ENCODE results near the gene TDO2.
"Not testable (repeated sequence)": the region's sequence is repeated elsewhere in the genome, so short reads cannot be mapped to it uniquely, and the experiment has no call there.

TDO2 gene

GRCh38 chr4:155903453-155903852 is at the start of gene TDO2:
Gene TDO2, plus strand, starts transcription at chr4:155903696. Its CDS starts 63 bp downstream, at chr4:155903759.
- no peak for DNase-seq (ENCODE audit: low read depth)

- DNase-seq (ENCODE audit: low read depth): no peak
Observed at GRCh38 chr4:155854582-155855226, 48.8 kb upstream of the TDO2 start.

GRCh38 chr4:155855897-155856296 is 47.6 kb upstream of the TDO2 start:
- DNase-seq (ENCODE audit: low read depth): no peak

GRCh38 chr4:155866177-155866576 is 37.3 kb upstream of the TDO2 start, which contains the start of gene ASIC5:
Gene ASIC5, minus strand, starts transcription at chr4:155866277. Its CDS starts 51 bp downstream, at chr4:155866226.
- DNase-seq (ENCODE audit: low read depth): no peak

- no peak for DNase-seq (ENCODE audit: low read depth)
Observed at GRCh38 chr4:155875878-155876277, 27.6 kb upstream of the TDO2 start.

- DNase-seq (ENCODE audit: low read depth): no peak
Observed at GRCh38 chr4:155877971-155878370, 25.5 kb upstream of the TDO2 start.

GRCh38 chr4:155878611-155879010 is 24.9 kb upstream of the TDO2 start:
- no peak for DNase-seq (ENCODE audit: low read depth)

GRCh38 chr4:155879767-155880166 is 23.7 kb upstream of the TDO2 start:
- no peak for DNase-seq (ENCODE audit: low read depth)

- no peak for DNase-seq (ENCODE audit: low read depth)
Observed at GRCh38 chr4:155881555-155881954, 21.9 kb upstream of the TDO2 start.

GRCh38 chr4:155883895-155884294 is 19.6 kb upstream of the TDO2 start:
- no peak for DNase-seq (ENCODE audit: low read depth)

GRCh38 chr4:155885666-155886065 is 17.8 kb upstream of the TDO2 start:
- no peak for DNase-seq (ENCODE audit: low read depth)

GRCh38 chr4:155887045-155887444 is 16.5 kb upstream of the TDO2 start:
- no peak for DNase-seq (ENCODE audit: low read depth)

GRCh38 chr4:155887847-155888570 is 15.5 kb upstream of the TDO2 start:
- no peak for DNase-seq (ENCODE audit: low read depth)

GRCh38 chr4:155889031-155889793 is 14.3 kb upstream of the TDO2 start:
- DNase-seq (ENCODE audit: low read depth): no peak

GRCh38 chr4:155889946-155890345 is 13.6 kb upstream of the TDO2 start:
- no peak for DNase-seq (ENCODE audit: low read depth)

GRCh38 chr4:155891058-155891457 is 12.4 kb upstream of the TDO2 start:
- DNase-seq (ENCODE audit: low read depth): no peak

- not testable (repeated sequence) for DNase-seq (ENCODE audit: low read depth)
Observed at GRCh38 chr4:155898371-155898770, 5.1 kb upstream of the TDO2 start.

GRCh38 chr4:155899891-155900290 is 3.6 kb upstream of the TDO2 start:
- DNase-seq (ENCODE audit: low read depth): no peak

- DNase-seq (ENCODE audit: low read depth): no peak
Observed at GRCh38 chr4:155900381-155900780, 3.1 kb upstream of the TDO2 start.

- no peak for DNase-seq (ENCODE audit: low read depth)
Observed at GRCh38 chr4:155901013-155901412, 2.5 kb upstream of the TDO2 start.

GRCh38 chr4:155904331-155904730 is 835 bp downstream of the TDO2 start:
- DNase-seq (ENCODE audit: low read depth): no peak

- DNase-seq (ENCODE audit: low read depth): no peak
Observed at GRCh38 chr4:155906554-155907247, 3.2 kb downstream of the TDO2 start.
